DOHH2 (cell line): ENCODE measurements around the gene MYO18B.

Experiments
- EZH2phosphoT487 ChIP-seq: fragments of 200-600 bp; sonication (generic); IDR thresholded peaks from 2 replicates; pipeline ENCODE4 v1.6.1; 2017; ENCODE audit warnings: borderline replicate concordance, mild to moderate bottlenecking, antibody characterized with exemption, low read length, moderate library complexity, mixed read lengths
- TF ChIP-seq, protein P1 (sequence below): fragments of 200-600 bp; sonication (generic); IDR thresholded peaks from one replicate; pipeline ENCODE4 v1.5.1; 2014; ENCODE audit warnings: antibody characterized with exemption, mild to moderate bottlenecking, low read depth, low read length; ENCODE audit not compliant: poor library complexity, severe bottlenecking

- TF ChIP-seq, protein P1, sequence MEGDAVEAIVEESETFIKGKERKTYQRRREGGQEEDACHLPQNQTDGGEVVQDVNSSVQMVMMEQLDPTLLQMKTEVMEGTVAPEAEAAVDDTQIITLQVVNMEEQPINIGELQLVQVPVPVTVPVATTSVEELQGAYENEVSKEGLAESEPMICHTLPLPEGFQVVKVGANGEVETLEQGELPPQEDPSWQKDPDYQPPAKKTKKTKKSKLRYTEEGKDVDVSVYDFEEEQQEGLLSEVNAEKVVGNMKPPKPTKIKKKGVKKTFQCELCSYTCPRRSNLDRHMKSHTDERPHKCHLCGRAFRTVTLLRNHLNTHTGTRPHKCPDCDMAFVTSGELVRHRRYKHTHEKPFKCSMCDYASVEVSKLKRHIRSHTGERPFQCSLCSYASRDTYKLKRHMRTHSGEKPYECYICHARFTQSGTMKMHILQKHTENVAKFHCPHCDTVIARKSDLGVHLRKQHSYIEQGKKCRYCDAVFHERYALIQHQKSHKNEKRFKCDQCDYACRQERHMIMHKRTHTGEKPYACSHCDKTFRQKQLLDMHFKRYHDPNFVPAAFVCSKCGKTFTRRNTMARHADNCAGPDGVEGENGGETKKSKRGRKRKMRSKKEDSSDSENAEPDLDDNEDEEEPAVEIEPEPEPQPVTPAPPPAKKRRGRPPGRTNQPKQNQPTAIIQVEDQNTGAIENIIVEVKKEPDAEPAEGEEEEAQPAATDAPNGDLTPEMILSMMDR = no peak
- no peak for TF ChIP-seq EZH2phosphoT487
Measured at GRCh38 chr22:25698978-25699377, 43.0 kb upstream of the MYO18B start.
